GM21723 (cell line): ENCODE results near the gene CD151.

Experiments
- ATAC-seq: cut with Tn5 transposase; IDR thresholded peaks from one replicate; pipeline ENCODE4 v1.9.1; 2021; ENCODE audit warnings: mild to moderate bottlenecking, moderate library complexity; ENCODE audit not compliant: unreplicated experiment

Gene CD151

GRCh38 chr11:832529-833113, at the start of gene CD151:
Gene CD151 (plus strand): TSS chr11:832952. CDS start chr11:836070, 3,118 bp downstream.
- peak; percentile 42 for ATAC-seq

DNA sequence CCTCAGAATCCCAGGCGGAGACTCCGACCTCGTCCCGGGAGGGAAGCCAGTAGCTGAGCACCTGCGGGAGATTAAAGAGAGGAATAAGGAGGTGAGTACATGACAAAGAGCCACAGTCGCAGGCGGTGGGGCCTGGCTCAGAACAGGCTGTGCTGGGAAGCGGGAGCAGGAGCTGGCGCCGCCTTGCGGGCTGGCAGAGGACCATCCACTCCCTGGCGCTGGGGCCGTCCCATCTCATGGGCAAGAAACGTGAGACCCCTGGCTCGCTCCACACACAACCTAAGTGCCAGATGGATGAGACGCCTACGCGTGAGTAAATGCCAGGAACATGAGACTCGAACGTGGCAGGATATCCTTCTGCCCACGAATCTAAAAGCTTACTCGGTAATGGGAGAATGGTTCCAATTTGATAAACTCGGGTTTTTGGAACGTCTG, 49.2 kb upstream of the CD151 start:
- ATAC-seq, result no peak

- ATAC-seq, result no peak
Observed at GRCh38 chr11:786235-787083, 46.3 kb upstream of the CD151 start.

DNA sequence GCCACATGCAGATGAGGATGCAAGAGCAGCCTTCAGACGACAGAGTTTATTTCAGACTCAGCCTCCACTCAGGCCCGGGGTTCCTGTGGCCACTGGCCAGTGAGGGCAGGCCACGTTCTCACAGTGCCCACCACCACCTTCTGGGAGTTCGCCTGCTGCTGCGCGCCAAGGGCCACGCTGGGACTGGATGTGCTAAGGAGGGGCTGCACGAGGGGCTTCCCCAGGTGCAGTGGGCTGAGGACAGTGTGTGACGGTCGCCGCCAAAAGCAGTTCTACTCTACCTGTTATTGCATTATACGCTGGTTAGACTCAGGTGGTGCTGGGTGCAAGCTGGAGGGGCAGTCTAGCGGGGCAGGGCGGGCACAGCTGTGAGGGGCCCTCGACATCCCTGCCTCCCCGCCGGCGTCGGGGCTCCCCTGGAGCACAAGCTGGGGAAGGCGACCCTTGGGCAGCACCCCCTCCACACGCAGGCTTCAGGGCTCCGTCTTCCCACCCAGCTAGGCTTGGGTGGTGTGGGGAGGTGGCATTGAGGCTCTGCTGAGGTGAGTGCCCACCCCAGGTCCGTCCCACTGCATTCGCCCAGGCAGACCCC, 45.6 kb upstream of the CD151 start:
- ATAC-seq, result no peak

DNA sequence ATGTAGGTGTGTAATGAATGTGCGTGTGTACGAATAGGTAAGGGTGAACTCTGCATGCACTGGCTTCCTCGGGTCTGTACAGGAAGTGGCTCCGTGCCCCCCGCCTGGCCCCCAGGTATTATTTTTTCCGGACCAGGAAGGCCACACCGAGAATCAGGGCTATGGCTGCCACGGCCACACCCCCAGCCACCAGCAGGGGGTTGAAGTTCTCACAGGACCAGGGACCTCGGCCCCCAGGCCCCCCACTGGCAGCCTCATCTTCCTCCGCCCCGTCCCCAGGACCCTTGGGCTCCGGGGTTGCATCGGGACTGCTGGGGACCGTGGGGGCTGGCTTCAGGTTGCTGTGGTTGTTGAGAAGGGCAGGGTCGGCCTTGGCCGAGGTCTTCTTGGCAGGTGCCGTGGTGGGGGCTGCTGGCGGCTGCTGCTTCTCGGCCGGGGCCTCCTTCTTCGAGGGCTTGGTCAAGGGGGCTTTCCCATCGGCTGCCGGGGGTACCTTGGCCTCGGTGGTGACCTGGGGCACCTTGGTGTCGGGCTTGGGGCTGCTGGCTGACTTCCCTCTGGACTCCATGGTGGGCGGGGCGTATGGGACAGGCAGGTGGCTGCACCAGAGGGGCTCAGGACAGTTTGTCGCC, 44.6 kb upstream of the CD151 start:
- no peak for ATAC-seq

DNA sequence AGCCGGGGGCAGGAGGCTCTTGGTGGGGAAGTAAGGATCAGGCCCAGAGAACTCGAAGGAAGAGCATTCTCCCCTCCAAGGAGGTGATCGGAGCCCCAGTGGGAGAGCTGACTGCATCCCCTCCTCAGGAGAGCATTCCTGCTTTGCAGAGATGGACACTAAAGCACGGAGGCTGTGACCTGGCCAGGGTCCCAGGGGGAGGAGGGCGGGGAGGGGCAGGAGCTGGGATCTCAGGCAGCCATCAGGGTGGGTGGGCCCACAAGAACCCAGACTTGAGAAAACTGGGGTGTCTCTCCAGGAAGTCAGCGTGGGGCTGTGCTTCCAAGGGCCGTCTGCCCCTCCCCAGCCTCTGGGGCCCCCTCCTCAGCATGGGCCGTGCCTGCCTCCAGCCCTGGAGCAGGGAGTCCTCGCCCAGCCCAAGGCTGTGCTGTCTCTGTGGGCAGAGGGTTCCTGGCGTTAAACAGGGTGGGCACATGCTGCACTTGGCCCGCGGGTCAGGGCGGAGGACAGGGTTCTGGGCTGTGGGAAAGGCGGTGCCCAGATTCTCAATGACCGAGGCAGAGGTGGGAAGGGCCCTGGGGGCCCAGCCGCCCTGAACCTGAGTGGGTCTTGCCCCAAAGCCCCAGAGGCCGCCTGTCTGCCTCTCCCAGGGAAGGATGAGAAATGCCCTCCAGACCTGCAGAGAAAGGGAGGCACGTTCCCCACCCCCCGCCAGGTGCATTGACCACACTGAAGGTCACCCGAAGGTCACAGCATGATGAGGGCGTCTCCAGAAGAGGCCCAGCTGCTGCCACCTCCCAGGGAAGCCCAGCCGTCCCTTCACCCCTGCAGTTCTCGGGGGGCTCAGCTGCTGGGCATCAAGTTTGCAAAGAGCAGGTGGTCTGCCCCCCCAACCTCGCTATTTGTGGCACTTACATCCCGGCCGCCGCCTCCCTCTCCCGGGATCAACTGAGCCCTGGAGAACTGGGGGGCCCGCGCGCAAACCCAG, 43.5 kb upstream of the CD151 start:
- no peak for ATAC-seq

DNA sequence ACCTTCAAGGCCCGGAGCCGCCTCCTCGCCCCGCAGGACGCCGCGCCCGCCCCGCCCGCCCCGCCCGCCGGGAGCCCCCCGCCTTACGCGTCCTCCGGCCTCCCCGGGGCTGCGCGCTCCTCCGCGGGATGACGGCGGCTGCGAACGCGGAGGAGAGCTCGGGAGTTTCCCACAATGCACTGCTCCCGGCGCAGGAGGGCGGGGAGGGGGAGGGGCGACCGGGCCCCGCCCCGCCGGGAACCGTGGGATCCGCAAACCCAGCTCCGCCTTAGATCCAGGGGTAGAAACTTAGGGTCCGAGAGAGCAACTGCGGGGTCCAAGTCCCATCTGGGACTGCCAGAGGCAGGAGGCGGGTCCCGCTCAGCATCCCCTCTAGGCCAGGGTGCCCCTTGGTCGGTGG, 42.8 kb upstream of the CD151 start, which contains the start of gene CEND1:
Gene CEND1 (minus strand): TSS at position 148 of the 400 bp plus-strand sequence. CDS start 1,514 bp downstream, outside the sequence.
- ATAC-seq, result no peak

DNA sequence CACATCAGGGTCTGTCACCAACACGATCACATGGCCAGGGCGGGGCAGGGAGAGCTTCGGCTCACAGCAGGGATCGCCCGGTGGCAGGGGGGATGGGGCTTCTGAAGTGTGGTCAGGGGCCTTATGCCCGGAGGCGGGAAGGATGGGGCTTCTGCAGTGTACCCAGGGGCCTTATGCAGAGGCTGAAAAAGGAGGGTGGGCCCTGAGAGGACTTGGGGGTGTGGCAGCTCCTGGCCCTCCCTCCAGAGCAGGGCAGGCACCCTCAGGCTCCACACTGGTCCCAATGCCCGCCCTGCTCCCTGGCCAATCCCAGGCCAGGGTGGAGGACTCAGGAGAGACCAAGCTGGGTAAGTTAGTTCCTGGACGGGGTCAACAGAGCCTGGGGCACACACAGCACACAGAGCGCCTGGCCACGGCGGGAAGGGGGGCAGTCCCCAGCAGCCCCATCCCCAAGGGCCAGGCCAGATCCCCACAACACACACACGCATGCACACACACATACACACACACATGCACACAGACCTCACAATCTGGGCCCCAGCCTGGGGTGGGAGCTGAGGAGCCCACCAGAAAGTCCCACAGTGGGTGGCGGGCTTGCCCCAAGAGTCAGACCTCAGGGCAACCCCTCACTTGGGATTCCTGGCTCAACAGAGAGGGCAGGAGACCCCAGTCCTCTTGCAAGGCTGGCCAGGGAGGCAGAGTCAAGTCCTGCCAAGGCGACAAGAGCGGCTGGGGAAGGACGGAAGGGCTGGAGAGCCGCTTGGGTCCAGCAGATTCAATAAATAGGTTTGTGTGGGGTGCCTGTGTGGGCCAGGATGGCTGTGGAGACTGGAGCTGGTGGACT, 41.8 kb upstream of the CD151 start:
- ATAC-seq, result no peak

GRCh38 chr11:791658-792534, 40.9 kb upstream of the CD151 start:
- no peak for ATAC-seq

DNA sequence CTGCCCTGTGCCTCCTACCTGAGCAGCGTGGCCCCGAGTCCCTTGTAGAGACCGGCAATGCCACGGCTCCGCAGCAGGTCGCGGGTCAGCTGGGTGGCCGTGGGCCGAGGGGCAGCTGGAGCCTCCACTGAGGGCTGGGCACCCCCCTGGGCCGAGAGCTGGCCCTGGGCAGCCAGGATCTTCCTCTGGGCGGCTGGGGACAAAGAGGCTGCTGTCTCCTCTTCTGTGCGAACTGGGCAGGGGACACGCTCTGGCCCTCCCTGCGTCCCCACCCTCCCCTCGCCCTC, 40.3 kb upstream of the CD151 start:
- no peak for ATAC-seq

DNA sequence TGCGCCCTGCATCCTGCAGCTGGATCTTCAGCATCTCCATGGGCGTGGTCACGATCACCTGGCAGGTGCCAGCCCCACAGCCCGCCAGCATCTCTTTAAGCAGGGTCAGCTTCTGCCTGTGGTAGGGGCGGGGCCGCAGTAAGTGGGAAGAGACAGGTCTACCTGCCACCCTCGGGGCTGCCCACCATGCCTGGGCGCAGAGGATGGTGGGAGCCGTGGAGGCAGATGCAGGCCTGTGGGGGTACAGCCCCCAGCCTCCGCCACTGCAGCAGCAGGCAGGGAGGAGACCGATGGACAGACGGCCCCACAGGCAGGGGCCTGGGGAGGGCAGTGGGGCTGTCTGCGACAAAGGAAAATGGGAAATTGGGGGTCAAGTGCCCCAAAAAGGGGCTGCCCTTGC, 39.9 kb upstream of the CD151 start:
- no peak for ATAC-seq

GRCh38 chr11:793556-793955, 39.2 kb upstream of the CD151 start:
- no peak for ATAC-seq

DNA sequence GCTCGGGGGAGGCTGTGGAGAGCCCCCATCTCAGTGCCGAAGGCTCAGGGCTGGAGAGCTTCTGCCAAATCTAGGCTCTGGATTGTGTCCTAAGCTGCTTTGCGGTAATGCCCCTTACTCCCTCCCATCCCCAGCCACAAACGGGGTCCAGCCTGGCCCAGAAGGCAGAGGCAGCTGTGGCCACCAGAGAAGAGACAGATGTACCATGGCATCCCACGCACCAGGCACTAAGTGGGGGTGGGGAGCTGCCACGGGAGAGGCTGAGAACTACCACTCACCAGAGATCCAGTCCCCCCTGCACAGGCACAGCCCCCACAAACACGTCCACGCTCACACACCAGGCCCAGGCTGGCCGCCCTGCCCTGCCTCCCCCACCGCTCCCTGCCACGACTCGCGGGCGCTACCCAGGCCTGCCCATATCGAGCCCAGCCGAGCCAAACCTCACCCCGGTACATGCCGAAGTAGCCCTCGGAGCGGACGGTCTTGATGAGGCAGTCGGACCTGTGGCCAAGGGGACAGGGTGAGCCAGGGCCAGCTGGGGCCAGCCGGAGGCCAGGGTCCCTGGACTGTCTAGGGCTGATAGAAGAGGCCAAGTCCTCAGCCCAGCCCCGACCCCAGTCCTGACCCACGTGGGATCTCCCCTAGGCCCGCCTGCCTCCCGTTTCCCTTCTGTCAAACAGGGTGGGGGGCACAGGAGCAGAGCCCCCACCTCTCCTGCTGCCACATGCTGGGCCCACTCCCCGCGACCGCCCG, 38.6 kb upstream of the CD151 start:
- no peak for ATAC-seq

- ATAC-seq, result no peak
Observed at GRCh38 chr11:794766-795633, 37.8 kb upstream of the CD151 start.

DNA sequence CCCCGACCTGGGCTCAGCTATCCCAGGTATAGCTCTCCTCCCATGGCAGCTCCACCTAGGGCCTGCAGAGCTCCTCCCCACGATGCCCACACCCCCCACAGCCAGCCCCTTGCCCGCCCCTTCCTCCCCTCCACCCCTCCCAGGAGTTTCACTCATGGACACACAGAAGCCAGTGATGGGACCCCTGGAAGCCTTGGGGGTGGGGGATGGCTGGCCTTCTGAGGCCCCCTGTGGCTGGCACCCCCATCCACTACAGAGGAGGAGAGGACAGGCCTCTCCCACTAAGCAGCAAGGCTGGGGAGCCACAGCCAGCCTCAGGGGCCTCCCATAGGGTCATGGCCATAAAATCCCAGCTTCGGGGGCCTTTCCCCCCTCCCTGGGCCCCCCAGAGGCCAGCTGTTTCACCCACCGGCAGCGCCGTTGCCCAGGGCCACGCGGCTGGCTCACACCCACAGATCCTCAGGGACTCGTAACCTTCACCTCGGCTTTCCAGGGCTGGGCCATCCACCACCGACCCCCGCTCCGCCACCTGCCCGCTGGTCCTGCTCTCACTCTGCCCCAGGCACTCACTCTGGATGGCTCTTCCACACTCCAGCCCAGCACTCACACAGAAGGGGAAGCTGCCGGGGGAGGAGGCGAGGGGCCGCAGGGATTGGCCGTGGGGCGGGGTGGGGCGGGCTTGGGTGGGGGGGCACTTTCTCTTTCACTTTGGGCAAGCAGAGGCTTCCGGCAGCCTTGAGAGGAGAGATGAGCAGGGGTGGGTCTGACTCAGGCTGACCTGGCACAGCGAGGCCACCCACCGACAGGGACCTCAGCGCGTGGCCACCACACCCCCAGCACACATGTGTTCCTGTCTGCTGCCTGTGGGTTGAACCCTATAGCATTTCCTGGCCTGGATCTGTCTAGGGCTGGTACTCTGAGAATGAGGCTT, 36.9 kb upstream of the CD151 start:
- ATAC-seq, result no peak
